Breast epithelium (tissue), 4 donors: ENCODE measurements around the gene ADORA1. TPM values are rescaled to one million over a fixed set of nuclear protein-coding genes. Genes with fewer than 3 reads are reported as not detected.
A peak's percentile ranks its signal among the peaks of the same experiment; 100 is the strongest.

Source experiments
- DNase-seq, 2 donors: peaks; one replicate each; pipeline ENCODE4 v3.0.0-alpha.2; 2019; ENCODE audit warnings: low spot score in 2 of 2
- H3K27ac ChIP-seq, 2 donors: fragments of 200-600 bp; sonication (generic) in 1 of 2; one replicate each; pipeline ENCODE4 v1.5.1; 2016 to 2019; ENCODE audit warnings: mild to moderate bottlenecking in 1 of 2
- H3K27me3 ChIP-seq, 2 donors: fragments of 200-600 bp; sonication (generic) in 1 of 2; one replicate each; pipeline versions ENCODE4 v1.5.1 to v1.6.0; 2017 to 2019; ENCODE audit warnings: control low read depth in 1 of 2, mild to moderate bottlenecking in 1 of 2
- H3K36me3 ChIP-seq: fragments of 200-600 bp; one replicate; pipeline ENCODE4 v1.5.1; 2019
- H3K4me1 ChIP-seq, 2 donors: fragments of 200-600 bp; sonication (generic); one replicate each; pipeline ENCODE4 v1.5.1; 2016 to 2019; ENCODE audit warnings: control low read depth in 1 of 2
- H3K4me3 ChIP-seq, 3 donors: fragments of 200-600 bp; sonication (generic); 1 replicate in 2 of 3; 2 replicates in 1 of 3; pipeline ENCODE4 v1.5.1; 2016 to 2019; ENCODE audit warnings: mild to moderate bottlenecking in 3 of 3, moderate library complexity in 2 of 3
- H3K9me3 ChIP-seq, 2 donors: fragments of 200-600 bp; sonication (generic) in 1 of 2; one replicate each; pipeline ENCODE4 v1.5.1; 2016 to 2019; ENCODE audit warnings: control low read depth in 1 of 2
- CTCF ChIP-seq, 3 donors: fragments of 450-650 bp; IDR thresholded peaks; one replicate each; pipeline ENCODE4 v1.5.1; 2016 to 2017; ENCODE audit warnings: antibody characterized with exemption in 3 of 3, mild to moderate bottlenecking in 3 of 3, moderate library complexity in 3 of 3
- POLR2A ChIP-seq: fragments of 450-650 bp; IDR thresholded peaks from one replicate; pipeline ENCODE4 v1.6.1; 2016; ENCODE audit warnings: antibody characterized with exemption, mild to moderate bottlenecking, moderate library complexity
- POLR2AphosphoS5 ChIP-seq, 3 donors: sonication (generic); formaldehyde crosslinking; IDR thresholded peaks; one replicate each; pipeline ENCODE4 v1.6.1; 2017; ENCODE audit warnings: antibody characterized with exemption in 3 of 3
- intact Hi-C: fragments of 100-400 bp; cut with DNase I; formaldehyde crosslinking; loops from one replicate; pipeline ENCODE4 v1.15.1; 2023; ENCODE audit warnings: low total_unique reads
- total RNA-seq, 3 donors: library from RNA; depleted of rRNA; stranded (reverse); fragments of >200 nt; gene quantifications; one replicate each; pipeline ENCODE4 v1.1.0, GENCODE V29; 2016

ADORA1 gene
- total RNA-seq, 3 donors from 2014 or later, result 0.64 to 14.5 (median 5.2) TPM

DNA sequence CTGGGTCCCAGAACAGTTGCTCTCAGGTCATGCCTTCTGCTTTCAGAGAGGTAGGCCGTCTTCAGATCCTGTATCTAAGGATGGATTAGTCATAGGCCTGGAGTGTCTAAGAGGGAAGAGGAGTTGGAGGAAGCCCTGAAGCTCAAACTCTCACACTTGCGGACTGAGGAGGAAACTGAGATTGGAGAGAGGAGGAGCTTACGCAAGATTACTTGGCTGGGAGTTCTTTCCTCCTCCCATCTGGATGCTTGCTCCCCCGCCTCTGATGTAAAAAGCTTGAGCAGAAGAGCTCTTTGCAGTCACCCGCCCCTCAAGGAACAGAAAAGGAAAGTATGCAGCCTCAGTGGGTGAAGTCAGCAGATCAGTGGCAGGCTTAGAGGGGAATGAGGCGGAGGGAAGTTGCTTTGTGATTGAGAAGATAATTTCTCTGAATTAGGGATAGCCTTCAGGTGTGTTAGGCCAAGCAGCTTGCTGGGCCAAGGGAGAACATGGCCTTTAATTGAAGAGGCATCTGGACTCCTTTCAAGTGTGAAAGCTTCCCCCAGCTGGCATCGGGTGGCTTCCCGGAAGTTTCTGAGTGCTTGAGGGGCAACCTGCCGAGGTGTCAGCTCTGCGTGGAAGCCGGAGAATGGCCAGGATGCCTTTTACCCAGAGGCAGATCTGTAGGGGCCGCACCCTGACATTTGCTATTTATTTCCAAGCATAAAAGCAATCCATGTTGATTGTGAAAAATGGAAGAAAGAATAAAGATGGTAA, 6.6 kb downstream of the ADORA1 start:
- DNase-seq, result peak in 1 of 2 donors; percentile 43
- Histone ChIP-seq H3K4me3 (no peak overlapping the region), H3K27ac (peak overlapping the region; percentile 77 to 89), H3K4me1 (peaks cover 0 to 8% of the 10 kb centered on the region in 2 donors), H3K27me3 (no peaks in the 10 kb centered on the region), H3K36me3 (no peaks in the 10 kb centered on the region), H3K9me3 (no peaks in the 10 kb centered on the region)
- no peak for TF ChIP-seq POLR2AphosphoS5 (IDR thresholded peaks at IDR 0.05)
- TF ChIP-seq POLR2A, result no peak
- no peak for TF ChIP-seq CTCF (IDR thresholded peaks at IDR 0.05)
- intact Hi-C loops, result no loop called here

- no peak overlapping the region for H3K4me3 ChIP-seq
- no peaks in the 10 kb centered on the region for H3K4me1 ChIP-seq
- TF ChIP-seq CTCF (IDR thresholded peaks at IDR 0.05) (no peak), POLR2A (no peak), POLR2AphosphoS5 (IDR thresholded peaks at IDR 0.05) (no peak)
- H3K9me3 ChIP-seq, result no peaks in the 10 kb centered on the region
- H3K27me3 ChIP-seq, result no peaks in the 10 kb centered on the region
- H3K36me3 ChIP-seq, result no peaks in the 10 kb centered on the region
- peak overlapping the region; percentile 51 to 68 for H3K27ac ChIP-seq
- intact Hi-C loops, result no loop called here
- peak in 1 of 2 donors; percentile 35 for DNase-seq
These were observed 8.2 kb downstream of the ADORA1 start for GRCh38 chr1:203135636-203136305.

DNA sequence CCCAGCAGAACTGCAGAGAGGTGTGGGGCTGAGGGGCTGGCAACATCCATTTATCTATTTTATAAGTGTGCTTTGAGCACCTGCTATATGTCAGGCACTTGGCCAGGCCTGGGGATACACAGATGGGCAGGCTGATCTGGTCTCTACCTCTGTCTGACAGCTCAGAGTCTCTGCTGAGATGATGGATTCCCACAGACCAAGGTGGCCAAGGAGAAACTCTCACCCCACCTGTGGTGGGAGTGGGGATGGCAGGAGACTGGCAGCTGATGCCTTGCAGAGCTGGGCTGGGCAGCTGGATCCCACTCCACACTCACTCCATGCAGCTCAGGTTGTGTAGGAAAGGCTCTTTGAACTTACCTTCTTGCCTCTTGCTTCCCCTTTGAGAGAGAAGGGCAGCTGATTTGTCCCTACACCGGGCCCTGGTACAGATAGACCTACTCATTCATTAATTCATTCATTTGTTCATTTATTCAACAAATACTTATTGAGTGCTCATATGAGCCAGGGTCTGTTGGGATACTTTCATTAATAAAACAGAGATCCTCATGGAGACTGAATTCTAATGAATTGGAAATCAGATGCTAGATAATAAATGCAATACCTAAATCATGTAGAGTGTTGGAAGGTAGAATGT, 9.0 kb downstream of the ADORA1 start:
- no peak for TF ChIP-seq POLR2A
- TF ChIP-seq CTCF (IDR thresholded peaks at IDR 0.05), result no peak
- TF ChIP-seq POLR2AphosphoS5 (IDR thresholded peaks at IDR 0.05), result no peak
- Histone ChIP-seq H3K27me3 (no peaks in the 10 kb centered on the region), H3K27ac (peak overlapping the region; percentile 51 to 68), H3K9me3 (no peaks in the 10 kb centered on the region), H3K4me1 (no peaks in the 10 kb centered on the region), H3K4me3 (no peak overlapping the region), H3K36me3 (no peaks in the 10 kb centered on the region)
- intact Hi-C loops, result no loop called here
- peak in 1 of 2 donors; percentile 17 for DNase-seq

- DNase-seq, result no peak
- intact Hi-C loops, result no loop called here
- Histone ChIP-seq H3K27ac (no peak overlapping the region), H3K36me3 (no peaks in the 10 kb centered on the region), H3K9me3 (no peaks in the 10 kb centered on the region), H3K4me3 (no peak overlapping the region), H3K4me1 (no peaks in the 10 kb centered on the region), H3K27me3 (no peaks in the 10 kb centered on the region)
- TF ChIP-seq POLR2AphosphoS5 (IDR thresholded peaks at IDR 0.05) (no peak), POLR2A (no peak), CTCF (IDR thresholded peaks at IDR 0.05) (no peak)
These were observed 9.8 kb downstream of the ADORA1 start for GRCh38 chr1:203137324-203137723.

- H3K4me1 ChIP-seq, result no peaks in the 10 kb centered on the region
- intact Hi-C loops, result no loop called here
- H3K27me3 ChIP-seq, result no peaks in the 10 kb centered on the region
- H3K27ac ChIP-seq, result no peak overlapping the region
- no peaks in the 10 kb centered on the region for H3K36me3 ChIP-seq
- no peak for DNase-seq
- H3K9me3 ChIP-seq, result no peaks in the 10 kb centered on the region
- H3K4me3 ChIP-seq, result no peak overlapping the region
- TF ChIP-seq CTCF (IDR thresholded peaks at IDR 0.05), result no peak
- no peak for TF ChIP-seq POLR2A
- TF ChIP-seq POLR2AphosphoS5 (IDR thresholded peaks at IDR 0.05), result no peak
These were observed 10.5 kb downstream of the ADORA1 start for GRCh38 chr1:203138066-203138465.
